GM19467 (cell line): ENCODE measurements around the gene PTPRE.

Experiments
- ATAC-seq: cut with Tn5 transposase; IDR thresholded peaks from one replicate; pipeline ENCODE4 v1.9.1; 2021; ENCODE audit warnings: mild to moderate bottlenecking, moderate library complexity; ENCODE audit not compliant: unreplicated experiment

The PTPRE gene

GRCh38 chr10:128111696-128112095, 204.8 kb downstream of the PTPRE start:
- no peak for ATAC-seq

DNA sequence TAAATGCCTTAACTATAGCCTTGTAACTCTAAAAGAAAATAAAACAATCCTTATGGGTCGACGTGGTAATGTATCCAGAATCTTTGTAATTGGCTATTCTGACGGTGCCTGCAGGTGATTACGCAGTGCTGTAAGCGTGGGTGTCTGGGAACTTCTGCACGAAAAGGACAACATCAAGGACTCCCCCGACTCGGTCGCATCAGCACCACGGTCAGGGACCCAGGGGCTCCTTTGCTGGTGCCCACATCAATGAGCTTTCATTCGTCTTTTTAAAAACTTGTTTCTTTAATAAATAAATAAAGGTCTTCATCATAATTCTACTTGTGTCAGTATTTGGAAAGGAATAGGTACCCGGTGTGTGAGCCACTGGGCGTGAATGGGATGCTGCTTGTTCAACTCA, 206.1 kb downstream of the PTPRE start:
- no peak for ATAC-seq

- ATAC-seq: no peak
These were observed 208.0 kb downstream of the PTPRE start for GRCh38 chr10:128114901-128115300.

DNA sequence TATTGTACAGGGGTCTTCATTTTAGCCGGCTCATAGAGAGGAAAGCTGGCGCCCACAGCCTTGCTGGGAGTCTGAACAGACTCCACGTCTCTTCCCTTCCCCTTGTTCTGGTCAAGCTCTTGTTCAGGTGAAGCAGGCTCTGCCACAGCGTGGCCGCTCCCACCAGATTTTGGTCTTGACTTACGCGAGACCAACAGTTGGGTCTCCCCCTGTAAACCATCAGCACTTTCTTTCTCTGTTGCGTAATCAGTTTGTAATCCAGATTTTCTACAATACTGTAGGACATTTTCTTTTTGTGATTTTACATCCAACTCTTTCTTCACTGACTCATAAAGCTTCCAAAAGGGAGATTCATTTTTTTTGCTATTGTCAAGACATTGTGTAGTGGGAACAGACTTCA, 208.5 kb downstream of the PTPRE start:
- no peak for ATAC-seq

DNA sequence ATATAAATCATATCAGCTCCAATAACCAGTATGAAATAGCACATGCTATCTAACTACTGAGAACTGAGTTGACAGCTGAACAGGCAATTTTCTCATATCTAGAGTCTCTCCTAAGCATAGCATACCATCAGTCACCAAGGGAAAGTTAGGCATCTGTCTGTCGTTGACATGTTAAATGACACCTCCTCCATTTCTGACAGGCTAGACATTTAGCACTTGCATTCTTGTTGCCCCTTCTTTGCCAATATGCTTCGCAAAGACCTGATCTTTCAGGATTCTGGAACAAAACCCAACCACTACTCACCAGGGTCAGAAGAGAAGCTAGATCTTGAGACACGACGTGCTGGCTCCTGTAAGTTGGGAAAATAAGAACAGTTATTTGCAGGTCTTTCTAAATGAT, 209.3 kb downstream of the PTPRE start:
- ATAC-seq: no peak

GRCh38 chr10:128116851-128117615, 210.1 kb downstream of the PTPRE start:
- no peak for ATAC-seq

- no peak for ATAC-seq
These were observed 215.0 kb downstream of the PTPRE start for GRCh38 chr10:128121750-128122412.

- ATAC-seq: no peak
These were observed 216.0 kb downstream of the PTPRE start for GRCh38 chr10:128122931-128123330.

DNA sequence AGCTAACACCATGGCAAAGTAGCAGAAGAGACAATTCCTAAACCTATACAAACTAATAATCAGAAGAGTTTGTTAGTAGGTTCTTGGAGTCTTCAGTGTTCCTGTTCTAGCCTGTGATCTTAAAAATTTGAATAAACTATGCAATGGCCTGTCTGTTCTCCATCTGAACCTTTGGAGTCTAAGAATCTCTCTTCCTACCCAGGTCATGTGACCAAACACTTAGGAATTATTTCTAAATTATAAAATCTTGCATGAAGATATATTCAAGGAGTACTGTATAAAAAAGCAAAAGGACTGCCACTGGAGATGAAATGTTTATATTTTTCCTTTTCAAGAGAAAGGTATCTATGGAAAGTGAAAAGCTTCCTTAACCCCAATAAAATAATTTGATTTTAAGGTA, 216.9 kb downstream of the PTPRE start:
- no peak for ATAC-seq

DNA sequence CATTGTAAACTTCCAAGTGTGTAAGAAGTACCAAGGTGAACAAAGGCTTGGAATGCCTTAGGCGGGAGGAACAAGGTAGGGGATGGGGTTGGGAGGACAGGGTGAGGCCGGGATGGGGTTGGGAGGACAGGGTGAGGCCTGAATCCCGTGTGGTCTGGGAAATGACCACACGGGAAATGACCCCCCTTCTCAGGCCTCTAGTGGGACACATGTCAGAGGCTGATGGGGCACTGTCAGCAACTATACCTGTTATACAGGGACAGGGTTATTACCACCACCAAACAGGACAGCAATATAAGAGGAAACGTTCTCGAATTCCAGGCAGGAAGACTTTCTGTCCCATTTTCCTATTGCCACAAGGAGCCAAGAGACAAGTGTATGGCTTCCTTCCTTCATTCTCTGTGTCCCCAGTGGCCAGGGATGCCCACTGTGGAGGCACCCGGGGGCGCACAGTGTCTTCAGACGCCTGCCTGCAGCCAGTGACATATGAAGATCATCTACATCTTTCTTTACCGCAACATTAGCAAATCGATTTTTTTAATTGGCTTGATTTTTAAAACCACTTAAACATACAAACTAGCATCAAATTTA, 218.0 kb downstream of the PTPRE start:
- ATAC-seq: no peak

DNA sequence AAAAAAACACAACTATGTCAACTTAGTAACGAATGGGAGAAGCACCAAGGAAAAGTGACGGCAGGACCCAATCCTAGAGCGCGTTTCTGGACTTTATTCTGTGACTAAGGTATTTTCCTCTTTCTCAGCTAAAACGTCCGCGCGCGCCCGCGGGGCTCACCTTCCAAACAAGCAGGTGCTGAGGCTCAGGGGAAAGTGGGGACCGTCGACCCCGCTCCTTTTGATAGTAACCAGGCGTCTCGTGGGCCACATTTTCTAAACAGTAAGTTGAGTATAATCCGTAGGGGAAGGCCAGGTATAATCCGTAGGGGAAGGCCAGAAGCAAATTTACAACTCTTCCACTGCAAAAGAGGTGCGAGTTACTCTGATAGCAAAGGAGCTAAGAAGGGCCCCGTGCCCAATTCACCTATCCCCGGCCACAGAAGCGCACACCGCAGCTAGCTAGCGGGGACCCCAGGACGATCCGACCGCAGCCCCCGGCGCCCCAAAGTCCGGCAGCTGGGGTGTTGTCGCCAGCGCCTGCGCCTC, 218.6 kb downstream of the PTPRE start:
- no peak for ATAC-seq

DNA sequence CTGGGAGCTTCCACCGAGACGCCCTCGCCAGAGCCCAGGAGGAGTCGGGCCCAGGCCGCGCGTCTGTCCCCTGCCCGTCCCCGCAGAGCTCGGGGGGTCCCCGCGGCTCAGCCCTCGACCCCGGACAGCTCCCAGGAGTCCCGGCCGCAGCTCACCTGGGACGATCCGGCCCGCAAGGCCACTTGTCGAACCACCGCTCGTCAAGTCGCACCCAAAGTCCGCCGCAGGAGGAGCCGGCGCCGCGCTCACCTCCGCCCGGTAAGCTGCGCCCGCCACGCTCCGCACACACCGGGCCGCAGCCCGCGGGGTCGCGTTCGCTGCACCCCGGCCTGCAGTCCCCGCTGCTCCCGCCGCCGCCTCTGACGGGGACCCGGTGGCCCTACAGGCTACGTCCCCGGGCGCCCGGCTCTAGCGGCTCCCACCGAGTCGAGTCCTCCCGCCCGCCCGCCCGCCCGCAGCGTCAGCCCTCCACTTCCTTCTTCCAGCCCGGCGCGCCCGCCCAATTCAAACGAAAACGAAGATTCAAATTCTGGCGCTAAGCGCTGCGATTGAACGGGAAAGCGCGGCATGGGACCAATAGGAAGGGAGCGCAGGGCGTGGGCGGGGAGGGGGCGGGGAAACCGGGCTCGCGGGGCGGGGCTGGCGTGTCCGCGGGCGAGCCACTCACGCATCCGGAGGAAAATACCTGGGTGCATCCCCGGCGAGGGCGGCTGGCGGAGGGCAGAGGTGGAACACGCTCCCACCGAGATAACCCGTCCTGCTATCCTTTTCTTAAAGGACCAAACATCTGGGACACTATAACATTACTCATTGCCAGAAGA, 219.3 kb downstream of the PTPRE start, which contains the start of gene MKI67:
MKI67 (minus strand) TSS at position 480 of the 821 bp plus-strand sequence. CDS start 756 bp downstream, outside the sequence.
- peak; percentile 83 for ATAC-seq

- no peak for ATAC-seq
These were observed 221.7 kb downstream of the PTPRE start for GRCh38 chr10:128128582-128128981.

- no peak for ATAC-seq
These were observed 223.1 kb downstream of the PTPRE start for GRCh38 chr10:128130051-128130450.
